ENCODE data around the gene MFGE8.

Gene MFGE8

DNA sequence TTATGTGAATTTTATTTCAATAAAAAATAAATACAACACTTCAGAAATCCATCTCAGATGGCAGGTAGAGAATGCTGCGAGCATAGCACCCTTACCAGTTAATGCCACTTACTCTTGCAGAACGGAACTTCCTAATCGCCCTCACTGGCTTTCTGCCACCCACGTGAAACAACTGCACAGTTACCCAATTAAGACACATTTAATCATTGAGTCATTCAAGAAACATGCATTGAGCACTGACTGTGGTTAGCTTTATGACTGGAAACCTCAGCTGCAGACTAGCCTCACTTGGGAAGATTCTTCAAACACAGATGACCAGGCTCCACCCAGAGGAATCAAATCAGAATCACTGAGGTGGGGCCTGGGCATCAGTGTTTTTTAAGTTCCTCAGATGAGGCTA, 5.6 kb upstream of the MFGE8 start:
- DNase-seq (ENCODE audit: low spot score): no peak

DNA sequence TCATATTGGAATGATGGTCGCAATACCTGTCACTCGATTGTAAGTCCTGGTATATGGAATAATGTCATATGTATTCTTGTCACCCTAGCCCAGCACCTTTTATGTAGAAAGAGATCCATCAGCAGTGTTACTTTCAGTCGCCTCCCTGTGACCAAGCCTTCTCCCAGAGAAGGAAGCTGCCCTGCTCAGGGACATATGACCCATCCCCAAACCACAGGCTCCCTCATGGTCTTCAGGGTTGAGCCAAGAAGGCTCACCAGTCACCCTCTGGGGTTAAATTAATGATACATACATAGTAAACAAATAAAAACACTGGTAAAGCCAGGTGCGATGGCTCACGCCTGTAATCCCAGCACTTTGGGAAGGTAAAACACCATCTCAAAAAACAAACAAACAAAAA, 4.6 kb upstream of the MFGE8 start:
- DNase-seq (ENCODE audit: low spot score): no peak

- no peak for DNase-seq (ENCODE audit: low spot score)
These were observed 2.2 kb upstream of the MFGE8 start for GRCh38 chr15:88915354-88915753.

DNA sequence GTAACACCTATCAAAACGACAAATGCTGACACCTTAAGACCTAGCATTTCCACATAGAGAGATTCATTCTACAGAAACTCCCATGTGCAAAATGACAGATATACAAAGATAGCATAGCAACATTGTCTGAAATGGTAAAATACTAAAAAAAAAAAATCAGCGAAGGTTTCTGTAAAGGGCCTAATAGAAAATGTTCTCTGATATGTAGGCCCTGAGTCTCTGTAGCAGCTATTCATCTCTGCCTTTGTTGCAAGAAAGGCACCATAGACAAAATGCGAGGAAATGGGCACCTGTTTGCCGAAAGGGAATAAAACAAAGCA, 631 bp upstream of the MFGE8 start:
- DNase-seq (ENCODE audit: low spot score): no peak

- DNase-seq (ENCODE audit: low spot score): no peak
These were observed 668 bp downstream of the MFGE8 start for GRCh38 chr15:88912500-88912921.

GRCh38 chr15:88911766-88912118, 1.4 kb downstream of the MFGE8 start:
- DNase-seq (ENCODE audit: low spot score): no peak

DNA sequence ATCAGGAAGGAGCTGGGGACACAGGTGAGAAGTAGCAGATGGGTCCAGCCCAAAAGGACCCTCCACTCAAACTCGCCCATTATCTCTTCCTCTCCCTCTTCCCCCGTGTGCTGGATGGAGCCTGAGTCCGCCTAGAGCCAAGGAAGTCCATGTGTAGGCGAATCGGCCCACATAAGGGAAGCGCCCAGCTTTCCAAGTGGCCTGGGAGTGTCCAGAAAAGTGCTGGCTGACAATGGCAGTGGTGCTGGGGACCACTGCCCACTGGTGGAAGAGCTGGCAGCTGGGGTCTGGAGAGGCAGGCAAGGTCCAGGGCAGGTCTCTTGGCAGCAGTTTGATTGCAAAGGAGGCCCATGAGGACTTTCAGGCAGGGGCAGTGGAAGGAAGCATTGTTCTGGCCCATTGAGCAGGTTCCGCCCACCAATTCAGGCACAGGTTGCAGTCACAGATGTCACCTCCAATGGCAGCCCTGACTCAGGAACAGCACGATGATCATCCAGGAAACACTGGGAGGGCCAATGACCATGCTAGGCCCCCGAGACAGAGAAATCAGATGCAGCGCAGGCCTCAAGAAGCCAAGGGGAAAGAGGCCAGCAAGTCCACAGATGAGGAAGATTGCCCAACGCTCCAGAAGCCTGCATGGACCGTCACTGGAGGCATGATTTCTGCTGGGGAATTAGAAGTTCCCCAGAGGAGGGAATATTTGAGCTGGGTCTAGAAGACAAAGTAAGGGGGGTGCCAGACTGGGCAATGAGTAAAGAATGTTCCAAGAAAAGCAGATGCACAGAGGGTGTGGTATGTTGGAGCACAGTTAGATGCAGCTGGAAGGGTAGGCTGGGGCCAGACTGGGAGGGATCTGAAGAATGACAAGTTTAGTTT, 3.0 kb downstream of the MFGE8 start:
- no peak for DNase-seq (ENCODE audit: low spot score)

- DNase-seq (ENCODE audit: low spot score): no peak
These were observed 4.2 kb downstream of the MFGE8 start for GRCh38 chr15:88908697-88909621.

- DNase-seq (ENCODE audit: low spot score): no peak
These were observed 5.1 kb downstream of the MFGE8 start for GRCh38 chr15:88908123-88908522.

GRCh38 chr15:88907111-88907510, 6.1 kb downstream of the MFGE8 start:
- no peak for DNase-seq (ENCODE audit: low spot score)

DNA sequence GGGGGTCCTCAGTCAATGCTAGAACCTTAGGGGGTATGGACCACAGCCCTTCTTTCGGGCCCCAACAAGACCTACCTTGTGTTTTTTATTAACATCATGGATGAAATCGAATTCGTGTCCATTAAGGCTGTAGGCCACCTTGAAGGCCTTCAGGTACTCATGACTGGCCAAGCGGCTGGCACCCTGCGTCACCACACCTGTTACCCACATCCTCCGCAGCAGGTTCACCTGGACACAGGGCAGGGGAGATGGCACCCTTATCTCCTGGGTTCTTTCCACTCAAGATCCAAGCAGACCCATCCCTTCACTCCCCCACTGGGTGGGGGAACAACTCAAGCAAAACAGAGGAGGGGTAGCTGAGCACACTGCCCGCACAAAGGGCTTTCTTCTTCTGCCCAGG, 6.6 kb downstream of the MFGE8 start:
- no peak for DNase-seq (ENCODE audit: low spot score)

- no peak for DNase-seq (ENCODE audit: low spot score)
These were observed 7.0 kb downstream of the MFGE8 start for GRCh38 chr15:88906130-88906529.

DNA sequence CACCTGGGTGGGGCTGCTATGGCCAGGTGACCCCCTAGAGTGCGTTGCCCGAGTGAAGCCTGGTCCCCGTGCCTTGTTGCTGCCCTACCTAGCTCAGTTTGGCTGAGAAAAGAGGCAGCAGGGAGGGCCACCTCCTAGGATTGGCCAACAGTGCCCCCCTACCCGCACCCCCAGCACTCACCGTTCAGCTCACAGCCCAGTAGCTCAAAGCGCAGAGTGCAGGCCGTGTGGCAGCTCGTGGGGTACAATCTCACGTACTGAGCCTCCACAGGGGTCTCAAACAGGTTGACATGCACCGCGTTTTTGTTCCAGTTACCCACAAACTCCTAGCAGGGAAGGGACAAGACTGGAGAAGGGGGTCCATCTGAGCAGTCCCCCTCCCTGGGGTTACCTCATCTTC, 7.6 kb downstream of the MFGE8 start:
- no peak for DNase-seq (ENCODE audit: low spot score)

GRCh38 chr15:88904624-88905327, 8.4 kb downstream of the MFGE8 start:
- peak; percentile 90 for DNase-seq (ENCODE audit: low spot score)

DNA sequence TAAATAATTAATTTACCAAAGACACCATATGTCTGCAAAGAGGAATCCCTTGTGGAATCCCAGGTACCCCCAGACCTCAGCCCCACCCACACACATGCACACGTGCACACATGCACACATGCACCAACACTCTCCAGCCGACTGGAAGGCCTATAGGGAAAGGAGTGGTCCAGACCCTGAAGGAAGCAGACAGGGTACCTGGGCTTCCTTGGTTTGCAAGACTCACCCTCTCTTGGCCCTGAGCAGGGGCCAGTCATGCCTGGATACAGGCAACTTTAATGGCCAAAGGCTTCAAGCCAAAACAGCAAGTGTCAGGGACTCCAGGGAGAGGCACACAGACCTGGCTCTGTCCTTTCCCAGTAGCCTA, 8.9 kb downstream of the MFGE8 start:
- DNase-seq (ENCODE audit: low spot score): no peak

DNA sequence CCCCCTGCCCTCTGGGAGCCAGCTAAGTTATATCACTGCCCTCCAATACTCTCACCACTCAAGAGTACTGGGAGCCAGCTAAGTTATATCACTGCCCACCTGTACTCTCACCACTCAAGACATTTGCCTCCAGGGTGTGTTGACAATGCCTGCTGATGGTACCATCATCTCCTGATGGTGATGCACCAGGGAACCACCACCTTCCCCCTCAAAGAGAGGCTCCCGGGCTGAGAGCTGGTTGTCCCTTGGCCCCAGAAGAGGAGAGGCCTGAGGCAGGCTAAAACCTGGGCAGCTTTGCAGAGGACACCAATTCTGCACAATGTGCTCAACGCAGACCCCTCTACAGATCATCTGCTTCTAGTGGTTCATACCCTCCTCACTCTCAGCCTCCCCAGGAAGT, 10.3 kb downstream of the MFGE8 start:
- DNase-seq (ENCODE audit: low spot score): no peak

GRCh38 chr15:88902221-88902835, 10.9 kb downstream of the MFGE8 start:
- DNase-seq (ENCODE audit: low spot score): no peak

GRCh38 chr15:88901508-88902220, 11.5 kb downstream of the MFGE8 start:
- no peak for DNase-seq (ENCODE audit: low spot score)

- no peak for DNase-seq (ENCODE audit: low spot score)
These were observed 12.2 kb downstream of the MFGE8 start for GRCh38 chr15:88900982-88901418.

- no peak for DNase-seq (ENCODE audit: low spot score)
These were observed 12.7 kb downstream of the MFGE8 start for GRCh38 chr15:88900309-88900981.

DNA sequence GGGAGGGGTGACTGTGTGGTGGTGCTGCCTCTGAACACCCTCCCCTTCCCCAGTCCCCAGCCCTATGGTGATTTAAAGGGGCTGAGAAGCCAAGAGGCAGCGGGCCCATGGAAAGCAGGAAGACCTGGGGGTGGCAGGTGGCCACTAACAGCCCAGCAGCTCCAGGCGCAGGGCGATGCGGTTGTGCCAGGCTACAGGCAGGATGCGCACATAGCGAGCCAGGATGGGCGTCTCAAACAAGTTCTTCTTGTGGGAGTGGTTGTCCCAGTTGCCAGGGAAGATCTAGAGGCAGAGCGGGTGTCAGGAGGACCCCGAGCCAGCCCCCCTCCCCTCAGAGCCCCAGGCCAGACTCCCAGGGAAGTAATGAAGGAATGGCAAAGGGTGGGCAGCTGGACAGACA, 13.9 kb downstream of the MFGE8 start:
- no peak for DNase-seq (ENCODE audit: low spot score)
